ENCODE data around the gene SMG6. TPM values are rescaled to one million over a fixed set of nuclear protein-coding genes. Genes with fewer than 3 reads are reported as not detected.

Gene SMG6
- polyA plus RNA-seq, 1 donor: 30.1 TPM

- DNase-seq: no peak
Observed at GRCh38 chr17:2077040-2077439, 226.5 kb downstream of the SMG6 start.

- peak; percentile 73 for DNase-seq
Observed at GRCh38 chr17:2076087-2076984, 227.2 kb downstream of the SMG6 start.

DNA sequence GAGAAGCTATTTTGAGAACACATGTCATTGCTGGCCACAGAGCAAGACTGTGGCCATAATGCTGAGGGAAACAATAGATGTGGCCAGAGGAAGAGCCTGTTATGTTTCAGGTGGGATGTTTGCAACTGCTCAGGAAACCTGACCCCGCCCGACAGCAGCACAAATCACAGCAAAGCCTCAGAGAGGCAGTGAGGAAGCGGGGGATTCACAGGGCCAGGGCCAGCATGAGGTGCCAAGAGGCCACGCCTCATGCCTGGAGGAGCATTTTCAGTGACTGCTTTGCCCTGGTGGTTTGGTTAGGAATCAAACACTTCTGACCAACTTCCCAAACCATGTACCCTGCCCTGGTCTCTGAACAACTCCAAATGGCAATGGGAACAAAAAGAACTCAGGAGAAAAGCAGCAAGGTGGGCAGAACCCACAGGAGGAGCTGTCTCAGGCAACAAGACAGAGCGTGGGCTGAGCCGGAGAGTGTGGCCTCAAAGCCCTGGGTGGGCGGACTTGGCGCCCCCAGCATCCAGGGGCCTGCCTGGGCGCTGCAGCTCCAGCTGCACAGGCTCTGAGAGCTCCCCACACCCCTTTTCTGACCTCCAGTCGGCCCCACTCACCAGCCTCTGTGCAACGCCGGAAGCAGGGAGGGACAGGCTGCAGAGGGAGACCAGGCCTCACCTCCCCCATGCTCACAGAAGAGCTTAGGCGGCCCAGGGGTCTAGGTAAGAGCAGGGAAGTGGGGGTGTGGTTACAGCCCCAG is 228.1 kb downstream of the SMG6 start:
- peak; percentile 74 for DNase-seq

- no peak for DNase-seq
Observed at GRCh38 chr17:2074919-2075318, 228.7 kb downstream of the SMG6 start.

GRCh38 chr17:2071455-2072281 is 231.9 kb downstream of the SMG6 start:
- DNase-seq: no peak

- DNase-seq: no peak
Observed at GRCh38 chr17:2071024-2071385, 232.6 kb downstream of the SMG6 start.

DNA sequence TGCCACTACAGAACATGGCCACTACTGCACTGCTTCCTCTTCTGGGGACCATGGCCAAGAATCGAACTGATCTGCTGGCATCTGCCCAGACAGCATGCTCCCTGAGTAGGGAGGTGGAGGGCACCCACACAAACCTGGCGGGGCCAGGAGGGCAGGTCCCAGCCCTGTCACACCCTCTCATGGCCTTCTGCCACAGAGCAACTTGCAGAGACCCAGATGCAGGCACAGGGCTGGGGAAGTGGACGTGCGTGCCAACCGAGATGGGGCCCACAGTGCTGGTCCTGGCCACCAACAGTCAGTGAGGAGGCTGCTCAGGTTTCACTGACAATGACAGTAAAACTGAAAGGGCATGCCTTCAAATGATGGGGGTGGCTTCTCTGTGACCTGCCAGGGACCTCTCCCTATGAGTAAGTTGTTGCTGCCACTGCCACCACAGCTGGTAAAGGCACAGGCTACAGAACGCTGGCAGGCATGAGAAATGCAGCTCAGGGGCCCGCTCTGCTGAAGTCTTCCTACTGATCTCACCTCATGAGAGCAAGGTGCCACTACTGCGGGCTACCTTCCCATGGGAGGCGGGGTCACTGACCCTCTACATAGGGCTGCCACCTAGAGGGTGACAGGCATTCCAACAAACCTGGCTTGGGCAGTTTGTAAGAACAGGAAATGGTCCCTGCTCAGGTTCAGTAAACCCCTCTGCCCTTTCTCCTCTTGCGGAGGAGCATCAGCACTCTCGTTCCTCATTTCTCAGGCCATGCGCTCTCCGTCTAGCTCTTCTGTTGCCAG is 233.2 kb downstream of the SMG6 start:
- no peak for DNase-seq

- DNase-seq: no peak
Observed at GRCh38 chr17:2068519-2069051, 235.0 kb downstream of the SMG6 start.

DNA sequence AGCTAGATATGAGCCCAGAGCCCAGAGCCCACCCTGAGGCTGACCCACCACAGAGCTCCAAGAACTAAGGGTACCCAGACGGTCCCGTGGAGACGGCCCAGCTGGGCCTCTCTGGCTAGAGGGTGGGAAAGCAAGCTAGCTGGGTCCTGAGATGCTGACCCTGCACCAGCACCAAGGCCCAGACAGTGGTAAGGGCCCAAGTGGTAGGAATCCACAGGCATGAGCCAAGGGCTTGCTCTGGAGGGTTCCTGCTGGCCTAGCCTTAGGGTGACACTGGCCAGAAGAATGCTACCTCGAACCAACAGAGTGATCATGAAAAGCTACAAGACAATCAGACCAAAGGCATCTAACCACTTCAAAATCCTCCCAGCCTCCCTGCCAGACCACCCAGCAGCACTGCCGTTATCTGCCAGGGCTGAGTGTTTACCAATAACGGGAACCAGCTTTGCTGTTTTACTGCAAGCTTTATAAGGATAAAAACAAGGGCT is 235.5 kb downstream of the SMG6 start:
- no peak for DNase-seq

- no peak for DNase-seq
Observed at GRCh38 chr17:2067608-2068024, 236.0 kb downstream of the SMG6 start.

DNA sequence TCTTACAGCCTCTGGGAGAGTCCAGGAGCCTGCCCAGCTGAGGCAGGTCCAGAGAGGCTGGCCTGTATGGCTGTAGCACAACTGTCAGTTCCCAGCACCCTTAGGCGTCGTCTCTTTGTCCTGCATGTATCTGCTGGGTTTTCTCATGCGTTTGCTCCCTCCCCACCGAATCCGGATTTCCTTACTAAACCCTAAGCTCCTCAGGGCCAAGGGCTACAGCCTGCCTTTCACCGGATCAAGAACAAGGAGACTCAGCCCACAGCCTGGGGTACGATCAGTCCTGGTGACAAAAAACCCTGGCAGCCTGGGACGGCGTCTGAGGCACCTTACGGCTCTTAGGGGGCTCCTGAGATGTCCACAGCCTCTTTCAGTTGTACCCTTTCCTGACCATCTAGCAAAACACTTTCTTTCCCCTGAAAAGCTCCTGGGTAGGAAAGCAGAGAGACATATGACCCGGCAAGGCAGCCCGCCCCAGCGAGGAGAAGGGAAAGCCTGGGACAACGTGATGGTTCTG is 236.5 kb downstream of the SMG6 start:
- DNase-seq: no peak

GRCh38 chr17:2065949-2066400 is 237.6 kb downstream of the SMG6 start:
- no peak for DNase-seq

DNA sequence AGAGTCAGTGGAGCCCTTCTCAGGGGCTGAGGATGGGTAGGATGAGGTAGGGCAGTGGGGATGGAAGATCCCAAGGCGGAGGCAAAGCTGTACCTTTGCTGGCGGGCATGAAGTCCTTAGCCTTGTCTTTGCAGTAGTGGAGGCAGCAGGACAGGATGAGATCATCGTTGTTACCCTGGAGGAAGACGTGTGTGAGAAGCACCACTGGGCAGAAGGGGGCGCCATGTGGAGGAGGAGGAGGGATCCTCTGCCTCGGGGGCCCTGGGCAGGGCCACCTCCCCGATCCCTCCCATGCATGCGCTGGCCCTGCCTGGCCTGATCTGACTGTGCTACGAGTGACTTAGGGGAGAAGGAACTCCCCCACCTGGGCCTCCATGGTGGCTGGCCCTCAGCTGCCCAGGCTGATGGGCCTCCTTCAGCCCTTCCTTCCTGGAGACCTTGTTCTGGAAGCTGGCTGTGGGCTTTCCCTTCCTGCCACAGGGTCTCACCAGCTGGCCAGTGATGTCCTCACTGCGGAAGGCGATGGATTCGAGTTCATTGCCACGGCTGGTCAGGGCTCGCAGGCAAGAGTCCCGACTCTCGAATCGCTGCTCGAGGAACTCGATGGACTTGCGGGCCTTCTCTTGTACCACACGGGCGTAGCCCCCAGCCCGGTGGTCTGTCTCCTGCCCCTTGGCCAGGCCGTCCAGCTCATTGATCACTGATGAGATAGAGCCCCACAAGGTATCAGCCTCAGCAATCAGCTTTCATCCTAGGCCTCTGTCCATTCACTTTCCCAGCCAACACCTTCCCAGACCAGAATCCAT is 238.4 kb downstream of the SMG6 start:
- DNase-seq: no peak

GRCh38 chr17:2064520-2064971 is 239.0 kb downstream of the SMG6 start:
- no peak for DNase-seq

DNA sequence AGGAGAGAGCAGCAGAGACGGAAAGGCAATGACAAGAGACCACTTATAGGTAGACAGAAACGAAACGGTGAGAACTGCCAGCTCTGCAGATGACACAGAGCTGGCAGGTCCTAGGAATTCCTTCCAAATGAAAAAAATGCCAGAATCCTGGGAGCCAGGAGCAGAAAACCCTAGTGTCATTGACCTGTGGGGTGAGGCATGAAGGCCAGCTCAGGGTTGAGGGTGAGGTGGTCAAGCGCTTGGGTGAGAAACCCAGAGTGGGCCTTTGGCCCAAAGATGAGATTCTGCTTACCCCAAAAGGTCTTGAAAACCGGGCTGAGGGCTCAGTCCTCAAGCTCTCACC is 239.5 kb downstream of the SMG6 start:
- no peak for DNase-seq

DNA sequence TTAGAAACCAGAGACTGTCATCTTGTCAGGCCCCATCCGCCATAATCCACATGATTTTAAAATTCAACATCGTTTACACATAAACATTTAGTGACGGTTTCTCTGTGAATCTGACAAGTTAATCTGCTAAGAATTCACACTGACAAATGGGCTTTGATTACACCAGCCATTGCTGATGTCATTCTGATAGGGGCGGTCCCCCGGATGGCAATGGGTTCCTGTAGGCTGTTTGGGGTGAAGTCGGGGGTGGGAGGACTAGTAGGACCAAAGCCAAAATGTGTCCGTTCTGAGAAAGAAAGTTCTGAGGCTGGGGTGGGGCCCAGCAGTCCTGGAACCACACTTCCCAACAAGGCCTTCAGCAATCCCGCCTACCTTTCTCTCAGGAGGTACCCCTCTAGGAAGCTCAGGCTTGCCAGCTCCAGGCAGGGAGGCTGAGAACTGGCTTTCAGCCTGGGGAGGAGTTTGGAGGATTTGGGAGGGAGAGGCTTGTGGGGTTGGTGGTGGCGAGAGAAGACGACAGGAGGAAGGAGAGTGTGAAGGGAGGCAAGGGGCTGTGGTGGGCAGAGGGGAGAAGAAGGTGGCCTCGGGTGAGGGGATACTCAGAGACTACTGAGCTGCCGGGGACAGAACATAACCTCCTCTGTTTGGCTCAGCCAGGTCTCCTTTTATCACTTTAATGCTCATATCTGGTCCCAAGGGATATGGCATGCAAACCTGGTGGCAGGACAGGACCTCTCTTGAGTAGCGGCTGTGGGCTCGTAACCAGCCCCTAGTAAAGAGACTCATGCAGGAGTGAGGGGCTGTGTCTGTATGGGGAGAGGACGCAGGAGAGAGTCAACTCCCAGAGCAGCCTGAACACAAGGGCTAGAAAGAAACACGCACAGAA is 240.1 kb downstream of the SMG6 start:
- no peak for DNase-seq

DNA sequence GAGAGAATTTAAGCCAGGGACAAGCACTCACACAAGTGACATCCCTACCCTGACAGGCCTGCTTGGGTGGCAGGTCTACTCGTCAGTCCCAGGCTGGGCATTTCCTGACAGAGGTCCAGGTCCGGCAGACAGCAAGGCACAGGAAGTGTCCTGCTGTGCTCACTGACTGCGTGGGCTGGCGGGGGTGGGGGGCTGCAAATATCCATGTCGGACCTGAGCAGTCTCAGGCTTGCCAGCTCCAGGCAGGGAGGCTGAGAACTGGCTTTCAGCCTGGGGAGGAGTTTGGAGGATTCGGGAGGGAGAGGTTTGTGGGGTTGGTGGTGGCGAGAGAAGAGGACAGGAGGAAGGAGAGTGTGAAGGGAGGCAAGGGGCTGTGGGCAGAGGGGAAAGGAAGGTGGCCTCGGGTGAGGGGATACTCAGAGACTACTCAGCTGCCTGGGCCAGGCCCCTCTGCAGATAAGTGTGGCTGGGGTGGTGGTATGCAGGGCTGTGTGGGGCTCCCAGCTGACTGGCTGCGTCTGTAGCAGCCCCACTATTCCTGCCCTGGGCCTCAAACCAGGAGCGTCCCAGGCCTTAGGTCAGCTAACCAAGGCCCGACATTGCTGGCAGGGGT is 240.9 kb downstream of the SMG6 start:
- no peak for DNase-seq

GRCh38 chr17:2061441-2061958 is 242.1 kb downstream of the SMG6 start:
- no peak for DNase-seq

Data from left kidney (tissue), 2 donors.